Chondrocyte (in vitro differentiated cells): ENCODE measurements around the gene PTAFR. TPM values are rescaled to one million over a fixed set of nuclear protein-coding genes. Genes with fewer than 3 reads are reported as not detected.

Experiments used
- DNase-seq: peaks from one replicate; pipeline ENCODE4 v3.0.0; 2021; ENCODE audit warnings: mixed read lengths, low spot score
- H3K27ac Mint-ChIP-seq: one replicate; pipeline ENCODE4 v1.8.0; 2021; ENCODE audit warnings: mild to moderate bottlenecking, moderate library complexity, mixed read lengths; ENCODE audit not compliant: unreplicated experiment
- H3K27me3 Mint-ChIP-seq: 2 replicates; pipeline ENCODE4 v1.8.0; 2021; ENCODE audit warnings: low read depth, mixed read lengths
- H3K36me3 Mint-ChIP-seq: 2 replicates; pipeline ENCODE4 v1.8.0; 2021; ENCODE audit warnings: low read depth, mixed read lengths
- H3K4me1 Mint-ChIP-seq: 2 replicates; pipeline ENCODE4 v1.8.0; 2021; ENCODE audit warnings: low read depth, mild to moderate bottlenecking, mixed read lengths
- H3K4me3 Mint-ChIP-seq: one replicate; pipeline ENCODE4 v1.8.0; 2021; ENCODE audit warnings: mild to moderate bottlenecking, moderate library complexity, mixed read lengths; ENCODE audit not compliant: unreplicated experiment
- H3K9me3 Mint-ChIP-seq: 2 replicates; pipeline ENCODE4 v1.8.0; 2021; ENCODE audit warnings: low read depth, mixed read lengths
- CTCF ChIP-seq: fragments of 200-600 bp; sonication (generic); IDR thresholded peaks from 2 replicates; pipeline ENCODE4 v1.5.0; 2021; ENCODE audit warnings: antibody characterized with exemption, mild to moderate bottlenecking, moderate library complexity
- long read RNA-seq: library from polyadenylated mRNA; stranded (forward); transcript quantifications from one replicate; pipeline ENCODE4 v2.0.0, GENCODE V29; 2021
- total RNA-seq: library from RNA; stranded (reverse); gene quantifications from 3 replicates; pipeline ENCODE4 v1.2.1, GENCODE V29; 2021

The PTAFR gene, protein sequence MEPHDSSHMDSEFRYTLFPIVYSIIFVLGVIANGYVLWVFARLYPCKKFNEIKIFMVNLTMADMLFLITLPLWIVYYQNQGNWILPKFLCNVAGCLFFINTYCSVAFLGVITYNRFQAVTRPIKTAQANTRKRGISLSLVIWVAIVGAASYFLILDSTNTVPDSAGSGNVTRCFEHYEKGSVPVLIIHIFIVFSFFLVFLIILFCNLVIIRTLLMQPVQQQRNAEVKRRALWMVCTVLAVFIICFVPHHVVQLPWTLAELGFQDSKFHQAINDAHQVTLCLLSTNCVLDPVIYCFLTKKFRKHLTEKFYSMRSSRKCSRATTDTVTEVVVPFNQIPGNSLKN
- total RNA-seq, result 0.07 to 0.10 TPM in 2 of 3 replicates, not detected in the other
- long read RNA-seq, result 0 reads

DNA sequence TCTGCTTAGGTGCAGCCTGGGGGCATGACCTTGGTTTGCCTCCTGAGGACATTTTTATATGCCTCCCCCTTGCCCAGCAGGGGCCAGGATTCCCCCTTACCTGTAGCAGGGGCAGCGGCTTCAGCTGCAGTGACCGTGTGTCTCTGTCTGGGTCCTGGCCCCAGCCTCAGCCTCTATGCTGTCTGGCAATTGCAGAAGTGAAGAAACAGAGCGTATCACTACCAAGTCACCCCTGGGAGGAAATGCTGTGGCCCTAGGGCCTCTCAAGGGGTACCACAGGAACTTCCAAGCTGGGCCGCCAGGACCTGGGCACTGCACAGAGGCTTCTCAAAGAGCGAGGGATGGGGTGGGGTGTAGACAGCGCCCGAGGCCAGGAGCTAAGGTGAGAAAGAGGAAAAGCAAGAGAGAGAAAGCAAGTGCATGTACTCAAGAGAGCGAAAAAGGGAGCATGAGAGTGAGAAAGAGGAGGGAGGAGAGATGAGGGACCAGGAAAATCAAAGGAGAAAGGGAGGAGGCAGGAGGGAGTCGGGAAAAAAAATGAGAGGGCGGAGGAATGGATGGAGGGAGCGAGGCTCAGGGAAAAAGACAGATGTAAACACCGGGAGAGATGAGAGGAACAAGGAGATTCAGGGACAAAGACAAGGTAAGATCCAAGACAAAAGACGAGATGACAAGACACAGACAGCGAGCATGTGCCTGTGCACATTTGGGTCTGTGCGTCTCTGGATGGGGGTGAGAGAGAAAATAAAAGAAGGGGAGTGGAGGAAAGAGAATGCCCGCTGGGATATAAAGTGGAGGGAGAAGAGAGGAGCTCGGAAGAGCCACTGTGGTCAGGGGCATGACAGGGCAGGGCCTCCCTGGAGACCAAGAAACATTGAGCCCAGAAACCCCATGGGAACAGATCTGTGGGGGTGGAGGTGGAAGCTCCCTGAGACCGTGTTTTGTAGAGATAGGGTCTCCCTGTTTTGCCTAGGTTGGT, at the start of gene PTAFR:
Gene PTAFR, minus strand, starts transcription at position 199 of the 979 bp plus-strand sequence. CDS start 25,669 bp downstream, outside the sequence.
- peaks cover 7% of the 10 kb centered on the region for H3K27me3 Mint-ChIP-seq
- no peak within 1 kb of the TSS for H3K4me3 Mint-ChIP-seq
- no peak for TF ChIP-seq CTCF
- no peaks in the 10 kb centered on the region for H3K4me1 Mint-ChIP-seq
- no peaks in the 10 kb centered on the region for H3K9me3 Mint-ChIP-seq
- peak within 1 kb of the TSS; percentile 28 for H3K27ac Mint-ChIP-seq
- H3K36me3 Mint-ChIP-seq, result no peaks in the 10 kb centered on the region
- no peak for DNase-seq

- DNase-seq, result no peak
- Mint-ChIP-seq H3K27ac (no peak overlapping the region), H3K4me3 (no peak overlapping the region)
Observed at GRCh38 chr1:28213315-28213714, 36.8 kb upstream of the PTAFR start.

GRCh38 chr1:28209700-28210099, 33.2 kb upstream of the PTAFR start:
- H3K36me3 Mint-ChIP-seq, result peaks cover 9% of the 10 kb centered on the region
- TF ChIP-seq CTCF, result no peak
- no peaks in the 10 kb centered on the region for H3K4me1 Mint-ChIP-seq
- H3K27me3 Mint-ChIP-seq, result no peaks in the 10 kb centered on the region
- no peak for DNase-seq
- H3K4me3 Mint-ChIP-seq, result no peak overlapping the region
- H3K27ac Mint-ChIP-seq, result no peak overlapping the region
- no peaks in the 10 kb centered on the region for H3K9me3 Mint-ChIP-seq

More at GRCh38 chr1:28213315-28213714, 36.8 kb upstream of the PTAFR start:
- Mint-ChIP-seq H3K36me3 (peaks cover 8% of the 10 kb centered on the region), H3K9me3 (no peaks in the 10 kb centered on the region), H3K27me3 (no peaks in the 10 kb centered on the region), H3K4me1 (no peaks in the 10 kb centered on the region)
- no peak for TF ChIP-seq CTCF

- Mint-ChIP-seq H3K9me3 (no peaks in the 10 kb centered on the region), H3K27ac (no peak overlapping the region), H3K27me3 (no peaks in the 10 kb centered on the region), H3K4me1 (no peaks in the 10 kb centered on the region), H3K4me3 (no peak overlapping the region), H3K36me3 (peaks cover 9% of the 10 kb centered on the region)
- TF ChIP-seq CTCF, result peak; percentile 87
- DNase-seq, result no peak
Observed at GRCh38 chr1:28208818-28209441, 32.4 kb upstream of the PTAFR start.

GRCh38 chr1:28205243-28205642, 28.8 kb upstream of the PTAFR start:
- Mint-ChIP-seq H3K4me3 (no peak overlapping the region), H3K9me3 (no peaks in the 10 kb centered on the region), H3K4me1 (no peaks in the 10 kb centered on the region), H3K36me3 (peaks cover 21% of the 10 kb centered on the region), H3K27ac (no peak overlapping the region), H3K27me3 (no peaks in the 10 kb centered on the region)
- no peak for DNase-seq
- no peak for TF ChIP-seq CTCF
